ENCODE results near the gene MAPK11.

MAPK11 gene

DNA sequence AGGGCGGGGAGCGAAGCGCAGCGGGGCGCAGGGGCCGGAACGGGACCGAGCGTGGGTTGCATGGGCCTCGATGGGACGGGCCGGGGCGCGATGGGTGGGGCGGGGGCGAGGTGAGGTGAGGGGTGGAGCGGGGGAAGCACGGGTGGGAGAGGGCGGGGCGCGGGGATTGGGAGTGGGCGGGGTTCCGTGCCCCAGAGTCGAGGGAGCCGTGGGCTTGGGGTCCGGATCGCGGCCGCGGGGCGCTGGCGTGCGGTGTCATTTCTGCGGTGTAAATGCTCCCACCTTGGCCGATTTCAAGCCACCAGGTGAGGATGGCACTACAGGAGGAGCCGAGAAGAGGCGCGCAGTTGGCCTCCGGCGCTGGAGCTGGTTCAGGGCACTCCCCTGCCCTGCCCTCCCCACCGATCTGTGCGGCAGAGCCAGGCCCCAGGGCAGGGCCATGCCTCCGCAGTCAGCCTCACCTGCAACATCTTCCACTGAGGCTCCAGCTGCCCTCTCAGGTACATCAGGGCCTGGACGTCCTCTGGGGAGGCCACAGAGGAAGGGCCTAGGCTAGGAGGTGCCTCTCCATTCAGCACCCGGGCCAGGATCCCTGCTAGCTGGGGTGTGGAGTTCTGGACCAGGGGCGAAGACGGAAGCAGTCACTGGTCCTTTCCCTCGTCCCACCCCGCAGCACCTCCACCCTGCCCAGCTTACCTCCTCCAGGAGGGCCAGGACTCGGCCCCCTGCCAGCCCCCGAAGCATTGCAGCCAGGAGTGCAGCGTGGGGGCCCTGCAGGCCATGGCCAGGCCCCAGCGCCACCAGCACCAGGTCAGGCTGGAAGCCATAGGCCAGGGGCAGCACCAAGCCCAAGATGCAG, 24.7 kb downstream of the MAPK11 start:
- Histone ChIP-seq H3K9ac (ENCODE audit: low read depth, low read length, poor library complexity, severe bottlenecking) (peak overlapping the region; percentile 80), H3K79me2 (ENCODE audit: insufficient read depth, low read length) (peaks cover 66% of the 10 kb centered on the region), H3K27me3 (ENCODE audit: insufficient read depth, low read length, poor library complexity, severe bottlenecking) (no peaks in the 10 kb centered on the region), H3K9me3 (ENCODE audit: insufficient read depth, low read depth, low read length) (no peaks in the 10 kb centered on the region), H2AFZ (ENCODE audit: low read length) (peak overlapping the region; percentile 89), H4K20me1 (ENCODE audit: insufficient read depth, low read length, poor library complexity, severe bottlenecking) (peaks cover 37% of the 10 kb centered on the region), H3K4me2 (ENCODE audit: low read depth, low read length, poor library complexity, severe bottlenecking) (peak overlapping the region; percentile 93), H3K4me1 (ENCODE audit: insufficient read depth, low read length, poor library complexity, severe bottlenecking) (peaks cover 38% of the 10 kb centered on the region), H3K9me2 (replicated peaks; ENCODE audit: low read depth, low read length) (no peaks in the 10 kb centered on the region), H3K4me3 (ENCODE audit: low read length, poor library complexity, severe bottlenecking) (peak overlapping the region; percentile 93), H3K36me3 (ENCODE audit: insufficient read depth, low read length) (no peaks in the 10 kb centered on the region), H3F3A (ENCODE audit: low read depth) (no peaks in the 10 kb centered on the region)
- no peak for TF ChIP-seq EZH2phosphoT487 (IDR thresholded peaks at IDR 0.05; ENCODE audit: borderline replicate concordance)
- TF ChIP-seq CTCF (conservative IDR thresholded peaks at IDR 0.05; ENCODE audit: low read length) = no peak

DNA sequence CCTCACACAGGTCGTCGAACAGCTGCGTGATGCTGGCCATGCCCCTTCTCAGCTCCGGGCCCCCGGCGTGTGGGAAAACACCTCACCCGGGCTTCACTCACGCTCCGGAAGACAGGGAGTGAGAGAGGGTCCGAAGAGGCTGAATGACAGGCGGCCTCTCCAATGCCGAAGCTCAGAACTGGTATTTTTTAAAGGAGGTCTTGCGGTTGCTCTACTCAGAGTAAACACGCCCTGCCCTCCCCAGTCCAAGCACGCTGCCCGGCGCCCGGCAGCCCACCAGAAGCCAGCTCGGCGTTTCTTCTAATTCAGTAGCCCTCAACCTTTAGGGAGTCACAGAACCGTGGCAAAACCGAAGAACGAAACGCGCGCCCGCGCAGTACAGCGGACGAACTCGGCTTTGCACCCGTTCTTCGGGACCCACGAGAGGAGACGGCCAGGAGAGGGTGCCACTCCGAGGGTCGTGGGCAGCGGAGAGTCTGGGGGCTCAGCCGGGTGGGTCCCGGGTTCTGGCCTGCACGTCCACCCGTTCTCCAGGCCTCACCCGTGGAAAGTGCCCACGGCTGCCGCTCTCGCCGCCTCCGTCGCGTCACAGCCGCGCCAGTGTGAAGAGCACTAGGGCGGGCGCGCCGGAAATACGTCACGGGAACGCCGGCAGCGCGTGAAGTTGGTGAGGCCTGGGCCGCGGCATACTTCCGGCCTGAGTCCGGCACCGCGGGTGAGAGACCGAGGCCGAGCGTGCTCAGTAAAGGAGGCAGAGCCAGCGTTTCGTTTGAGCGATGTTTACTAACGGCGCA, 25.6 kb downstream of the MAPK11 start, which contains the start of gene TUBGCP6:
TSS of gene TUBGCP6 (minus strand) at position 604 of the 794 bp plus-strand sequence. CDS start at position 40, 564 bp downstream.
- H3K4me1 ChIP-seq (ENCODE audit: insufficient read depth, low read length, poor library complexity, severe bottlenecking) = peaks cover 31% of the 10 kb centered on the region
- H3K9me2 ChIP-seq (replicated peaks; ENCODE audit: low read depth, low read length) = no peaks in the 10 kb centered on the region
- TF ChIP-seq CTCF (conservative IDR thresholded peaks at IDR 0.05; ENCODE audit: low read length) = no peak; the same call in 1 of the 2 replicates
- no peak for TF ChIP-seq EZH2phosphoT487 (IDR thresholded peaks at IDR 0.05; ENCODE audit: borderline replicate concordance)
- peak within 1 kb of the TSS; percentile 89 for H2AFZ ChIP-seq (ENCODE audit: low read length)
- peak within 1 kb of the TSS; percentile 93 for H3K4me2 ChIP-seq (ENCODE audit: low read depth, low read length, poor library complexity, severe bottlenecking)
- no peaks in the 10 kb centered on the region for H3K27me3 ChIP-seq (ENCODE audit: insufficient read depth, low read length, poor library complexity, severe bottlenecking)
- peaks cover 66% of the 10 kb centered on the region for H3K79me2 ChIP-seq (ENCODE audit: insufficient read depth, low read length)
- no peaks in the 10 kb centered on the region for H3K36me3 ChIP-seq (ENCODE audit: insufficient read depth, low read length)
- peak within 1 kb of the TSS; percentile 80 for H3K9ac ChIP-seq (ENCODE audit: low read depth, low read length, poor library complexity, severe bottlenecking)
- H3K4me3 ChIP-seq (ENCODE audit: low read length, poor library complexity, severe bottlenecking) = peak within 1 kb of the TSS; percentile 93
- no peaks in the 10 kb centered on the region for H3F3A ChIP-seq (ENCODE audit: low read depth)
- H3K9me3 ChIP-seq (ENCODE audit: insufficient read depth, low read depth, low read length) = no peaks in the 10 kb centered on the region
- peaks cover 29% of the 10 kb centered on the region for H4K20me1 ChIP-seq (ENCODE audit: insufficient read depth, low read length, poor library complexity, severe bottlenecking)

DNA sequence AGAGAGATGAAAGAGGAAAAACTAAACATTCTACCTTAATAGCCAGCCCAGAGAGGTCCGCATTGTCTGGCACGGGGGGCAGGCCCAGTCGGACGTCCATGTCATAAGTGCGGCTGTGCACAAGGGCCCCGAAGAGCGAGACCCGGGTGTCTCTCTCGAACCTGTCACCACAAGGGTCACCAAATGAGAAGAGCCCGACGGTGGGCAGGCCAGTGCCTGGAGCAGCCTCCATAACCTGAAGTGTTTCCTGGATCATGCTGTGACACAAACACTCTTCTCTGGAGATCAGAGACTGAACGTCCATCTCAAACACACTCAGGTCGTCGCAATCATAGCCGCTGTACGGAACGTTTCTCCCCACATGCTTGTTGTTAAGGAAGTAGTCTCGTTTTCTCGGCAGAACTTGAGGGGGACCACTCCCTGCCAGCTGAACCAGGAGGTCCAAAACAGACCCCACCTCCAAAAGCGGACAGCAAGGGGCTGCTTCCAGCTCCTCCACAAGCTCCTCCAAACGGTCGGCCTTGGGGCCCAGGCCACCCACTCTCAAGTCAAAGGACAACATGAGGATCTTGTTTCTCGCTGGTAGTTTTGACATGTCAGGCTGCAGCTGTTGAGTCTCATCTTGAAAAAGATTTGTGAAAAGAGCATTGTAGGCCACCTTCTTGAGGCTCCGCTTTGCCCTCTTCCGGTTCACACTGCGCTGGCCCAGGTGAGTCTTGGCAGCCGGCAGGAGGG, 26.3 kb downstream of the MAPK11 start:
- Histone ChIP-seq H3K4me1 (ENCODE audit: insufficient read depth, low read length, poor library complexity, severe bottlenecking) (peaks cover 28% of the 10 kb centered on the region), H3K27me3 (ENCODE audit: insufficient read depth, low read length, poor library complexity, severe bottlenecking) (no peaks in the 10 kb centered on the region), H3K9me2 (replicated peaks; ENCODE audit: low read depth, low read length) (no peaks in the 10 kb centered on the region), H3K4me3 (ENCODE audit: low read length, poor library complexity, severe bottlenecking) (peak overlapping the region; percentile 93), H3F3A (ENCODE audit: low read depth) (no peaks in the 10 kb centered on the region), H3K36me3 (ENCODE audit: insufficient read depth, low read length) (no peaks in the 10 kb centered on the region), H3K9ac (ENCODE audit: low read depth, low read length, poor library complexity, severe bottlenecking) (peak overlapping the region; percentile 80), H3K4me2 (ENCODE audit: low read depth, low read length, poor library complexity, severe bottlenecking) (peak overlapping the region; percentile 93), H2AFZ (ENCODE audit: low read length) (no peak overlapping the region), H4K20me1 (ENCODE audit: insufficient read depth, low read length, poor library complexity, severe bottlenecking) (peaks cover 25% of the 10 kb centered on the region), H3K79me2 (ENCODE audit: insufficient read depth, low read length) (peaks cover 68% of the 10 kb centered on the region), H3K9me3 (ENCODE audit: insufficient read depth, low read depth, low read length) (no peaks in the 10 kb centered on the region)
- TF ChIP-seq CTCF (conservative IDR thresholded peaks at IDR 0.05; ENCODE audit: low read length) (no peak), EZH2phosphoT487 (IDR thresholded peaks at IDR 0.05; ENCODE audit: borderline replicate concordance) (no peak)
